Fibroblast of lung (primary cell): ENCODE measurements around the gene TMEM179.

Experiments
- EZH2 ChIP-seq: IDR thresholded peaks from 2 replicates; pipeline ENCODE4 v1.5.1; 2012; ENCODE audit warnings: low read length, control low read depth, mild to moderate bottlenecking; ENCODE audit errors: missing control alignments
- TF ChIP-seq, protein P1 (sequence below), 2 donors: IDR thresholded peaks in 1 of 2; conservative IDR thresholded peaks in 1 of 2; 1 replicate in 1 of 2; 2 replicates in 1 of 2; pipeline ENCODE4 v1.5.1; 2011 to 2012; ENCODE audit warnings: low read length in 2 of 2, control low read depth in 1 of 2, inconsistent platforms in 1 of 2, low read depth in 1 of 2, mild to moderate bottlenecking in 1 of 2

DNA sequence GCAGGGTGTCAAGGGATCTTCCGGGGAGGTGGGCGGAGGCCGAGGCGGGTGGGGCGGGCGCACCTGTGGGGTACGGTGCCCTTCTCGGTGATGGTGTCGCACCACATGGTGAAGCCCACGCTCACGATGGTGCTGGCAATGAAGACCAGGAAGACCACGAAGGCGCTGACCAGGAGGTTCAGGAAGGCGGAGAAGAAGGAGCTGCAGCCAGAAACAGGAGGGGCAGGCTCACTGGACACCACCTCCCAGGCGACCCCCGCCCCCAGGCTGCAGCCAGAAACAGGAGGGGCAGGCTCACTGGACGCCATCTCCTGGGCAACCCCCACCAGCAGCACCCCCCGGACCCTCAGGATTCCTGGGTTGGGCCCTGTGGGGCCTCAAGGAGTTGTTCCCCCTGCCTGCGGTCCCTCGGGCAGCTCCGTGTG is 7.6 kb downstream of the TMEM179 start:
- TF ChIP-seq, protein P1, sequence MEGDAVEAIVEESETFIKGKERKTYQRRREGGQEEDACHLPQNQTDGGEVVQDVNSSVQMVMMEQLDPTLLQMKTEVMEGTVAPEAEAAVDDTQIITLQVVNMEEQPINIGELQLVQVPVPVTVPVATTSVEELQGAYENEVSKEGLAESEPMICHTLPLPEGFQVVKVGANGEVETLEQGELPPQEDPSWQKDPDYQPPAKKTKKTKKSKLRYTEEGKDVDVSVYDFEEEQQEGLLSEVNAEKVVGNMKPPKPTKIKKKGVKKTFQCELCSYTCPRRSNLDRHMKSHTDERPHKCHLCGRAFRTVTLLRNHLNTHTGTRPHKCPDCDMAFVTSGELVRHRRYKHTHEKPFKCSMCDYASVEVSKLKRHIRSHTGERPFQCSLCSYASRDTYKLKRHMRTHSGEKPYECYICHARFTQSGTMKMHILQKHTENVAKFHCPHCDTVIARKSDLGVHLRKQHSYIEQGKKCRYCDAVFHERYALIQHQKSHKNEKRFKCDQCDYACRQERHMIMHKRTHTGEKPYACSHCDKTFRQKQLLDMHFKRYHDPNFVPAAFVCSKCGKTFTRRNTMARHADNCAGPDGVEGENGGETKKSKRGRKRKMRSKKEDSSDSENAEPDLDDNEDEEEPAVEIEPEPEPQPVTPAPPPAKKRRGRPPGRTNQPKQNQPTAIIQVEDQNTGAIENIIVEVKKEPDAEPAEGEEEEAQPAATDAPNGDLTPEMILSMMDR (conservative IDR thresholded peaks at IDR 0.05 in 1 of 2, IDR thresholded peaks at IDR 0.05 in 1 of 2; ENCODE audit: low read depth in 1 of 2, low read length in 2 of 2) = no peak
- no peak for TF ChIP-seq EZH2
